Amygdala (tissue), 56 donors: ENCODE data around the gene TNIK.

Experiments used
- DNase-seq, 56 donors: peaks; one replicate each; lab custom pipeline; 2025; lab: John Stamatoyannopoulos, UW

The TNIK gene

DNA sequence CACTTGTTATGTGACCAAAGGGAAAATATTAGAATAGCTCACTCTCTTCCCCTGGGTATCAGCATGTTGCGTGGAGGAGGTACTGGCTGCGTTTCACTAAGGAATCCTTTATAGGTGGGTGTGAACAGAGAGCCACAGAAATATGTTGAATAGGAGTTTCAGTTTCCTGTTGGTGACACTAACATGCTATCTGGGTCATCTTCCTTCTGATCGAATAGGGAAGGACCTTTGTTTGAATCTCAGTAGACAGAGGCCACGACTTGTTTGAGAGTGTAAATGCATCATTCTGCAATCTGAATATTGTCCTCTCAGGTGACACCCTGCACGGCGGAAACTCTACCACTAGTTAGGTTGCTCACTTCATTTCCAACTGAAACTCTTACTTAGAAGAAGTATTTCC, 275.8 kb downstream of the TNIK start:
- DNase-seq, result no peak

DNA sequence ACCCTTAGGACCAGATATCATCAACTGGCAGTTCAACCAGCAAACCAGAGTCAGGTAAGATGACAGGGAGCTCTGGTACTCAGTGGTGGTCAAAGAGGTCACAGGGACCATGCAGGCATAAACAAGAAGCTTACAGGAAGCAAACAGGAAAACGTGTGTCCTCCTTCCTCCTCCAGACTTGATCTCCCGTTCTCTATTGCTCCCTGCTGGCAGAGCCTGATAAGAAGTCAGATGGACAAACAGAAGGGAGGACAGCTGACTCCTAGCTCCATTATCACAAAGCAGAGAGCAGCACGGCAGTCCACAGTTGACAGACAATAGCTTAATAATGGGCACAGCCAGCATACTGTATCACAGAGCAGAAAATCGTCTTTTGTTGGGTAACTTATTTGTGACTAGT, 277.2 kb downstream of the TNIK start:
- DNase-seq, result peak in 28 of 56 donors; percentile 5 to 70 (median 32)

DNA sequence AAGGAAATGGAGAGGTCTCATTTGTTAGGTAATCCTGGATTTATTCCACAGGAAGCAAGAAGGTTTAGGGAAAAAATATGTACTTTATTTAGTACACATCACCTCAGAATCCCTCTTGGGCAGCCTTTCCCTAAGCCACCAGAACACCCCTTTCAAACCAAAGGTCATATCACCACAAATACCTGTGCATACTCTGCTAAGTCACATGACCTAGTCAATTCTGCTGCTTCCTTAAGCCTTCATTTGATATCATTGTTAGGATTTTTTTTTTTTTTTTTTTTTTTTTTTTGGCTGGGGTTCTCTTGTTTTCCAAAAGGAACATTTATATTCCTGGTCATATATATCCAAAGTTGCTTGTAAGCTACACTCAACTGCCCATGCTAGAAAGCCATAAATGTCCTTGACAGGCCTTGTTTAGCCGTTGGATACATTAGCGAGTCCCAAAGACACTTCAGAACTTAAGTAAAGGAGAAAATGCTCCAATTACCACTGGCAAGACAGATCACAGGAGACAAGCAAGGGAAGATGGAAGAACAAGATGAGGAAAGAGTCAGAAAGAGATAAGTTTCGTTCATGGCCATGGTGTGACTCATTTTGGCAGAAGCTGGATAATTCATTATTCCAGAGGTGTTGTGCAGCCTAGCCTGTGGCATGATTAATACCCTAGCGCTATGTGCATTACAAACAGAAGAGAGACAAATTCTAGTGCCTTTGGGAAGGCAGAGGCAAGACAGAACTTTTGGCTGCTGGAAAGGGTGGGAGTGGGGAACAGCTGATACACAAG, 278.1 kb downstream of the TNIK start:
- DNase-seq, result no peak

DNA sequence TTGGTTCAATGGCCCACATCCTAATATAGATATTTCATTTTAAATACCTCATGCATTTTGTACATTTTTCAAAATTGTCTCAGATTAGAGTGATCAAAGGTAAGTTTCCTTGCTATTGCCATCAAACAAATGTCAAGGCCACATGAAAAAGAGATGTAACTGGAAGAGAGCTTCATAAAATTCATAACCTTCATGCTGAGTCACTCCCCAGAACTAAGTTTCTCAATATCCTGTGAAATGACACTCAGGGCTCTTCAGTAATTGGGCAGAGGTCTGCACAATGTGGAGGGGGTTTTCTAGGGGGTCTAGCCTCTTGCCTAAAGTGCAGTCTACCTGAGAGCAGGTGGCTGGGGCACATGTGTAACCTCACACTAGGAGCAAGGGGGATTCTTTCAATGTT, 281.5 kb downstream of the TNIK start:
- DNase-seq, result no peak

DNA sequence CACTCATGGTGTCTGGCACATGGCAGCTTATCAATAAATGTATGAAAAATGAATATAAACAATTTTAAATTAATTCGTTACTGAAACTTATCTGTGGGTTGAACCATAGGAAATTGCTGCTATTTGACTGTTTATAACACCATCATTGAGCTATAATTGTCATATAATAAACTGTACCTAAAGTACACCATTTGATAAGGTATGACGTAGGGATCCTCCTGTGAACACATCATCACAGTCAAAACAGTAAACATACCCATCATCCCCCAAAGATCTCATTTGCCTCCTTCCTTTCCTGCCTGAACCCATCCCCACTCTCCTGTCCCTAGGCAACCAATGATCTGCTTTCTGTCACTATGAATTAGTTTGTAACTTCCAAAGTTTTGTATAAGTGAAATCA, 282.7 kb downstream of the TNIK start:
- no peak for DNase-seq

DNA sequence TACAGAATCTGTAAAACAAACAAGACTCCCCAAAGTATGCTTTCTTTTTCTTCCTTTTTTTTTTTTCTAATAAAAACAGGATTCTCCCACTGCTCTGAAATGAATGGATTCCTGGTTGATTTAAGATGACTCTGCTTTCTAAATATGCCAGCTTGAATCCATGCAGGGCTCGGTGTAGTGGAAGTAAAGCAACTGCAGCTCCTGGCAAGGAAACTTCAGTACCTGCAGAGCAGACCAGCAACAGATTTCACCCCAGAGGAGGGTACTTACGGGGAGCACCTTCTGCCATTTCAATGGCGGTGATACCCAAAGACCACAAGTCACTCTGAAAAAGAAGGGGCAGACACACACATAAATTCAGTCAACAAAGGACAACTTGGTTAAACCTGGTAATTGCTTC, 283.1 kb downstream of the TNIK start:
- DNase-seq, result no peak

DNA sequence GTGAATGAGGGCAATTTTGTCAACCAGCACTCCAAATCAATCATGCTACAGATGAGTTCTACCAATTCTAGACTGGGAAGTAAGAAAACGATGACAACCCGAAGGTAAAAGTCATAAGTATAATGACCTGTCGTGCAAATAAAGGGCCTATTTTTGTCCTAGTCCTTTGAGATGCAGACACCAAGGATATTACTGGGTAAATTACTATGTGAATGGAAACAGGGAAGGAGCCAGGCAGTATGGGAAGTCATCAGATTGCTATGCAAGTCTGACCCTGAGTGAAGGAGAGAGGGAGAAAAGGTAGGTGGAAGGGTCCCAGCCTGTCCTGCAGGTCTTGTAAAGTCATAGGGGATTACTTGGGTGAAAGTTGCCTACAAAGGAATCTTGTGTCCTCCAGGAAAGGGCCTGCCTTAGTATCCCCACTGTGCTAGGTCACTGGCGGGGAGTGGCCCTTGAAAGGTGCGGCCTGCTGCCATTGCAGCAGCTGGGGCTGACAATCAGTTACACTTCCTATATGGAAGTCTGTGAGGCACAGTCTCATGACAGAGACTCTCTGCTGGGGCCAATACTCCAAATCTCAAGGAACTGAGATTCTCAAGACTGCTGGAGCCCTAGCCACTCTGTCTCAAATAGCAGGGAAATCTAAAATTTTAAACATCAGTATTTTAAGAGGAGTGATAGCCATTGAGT, 283.8 kb downstream of the TNIK start:
- DNase-seq, result no peak

DNA sequence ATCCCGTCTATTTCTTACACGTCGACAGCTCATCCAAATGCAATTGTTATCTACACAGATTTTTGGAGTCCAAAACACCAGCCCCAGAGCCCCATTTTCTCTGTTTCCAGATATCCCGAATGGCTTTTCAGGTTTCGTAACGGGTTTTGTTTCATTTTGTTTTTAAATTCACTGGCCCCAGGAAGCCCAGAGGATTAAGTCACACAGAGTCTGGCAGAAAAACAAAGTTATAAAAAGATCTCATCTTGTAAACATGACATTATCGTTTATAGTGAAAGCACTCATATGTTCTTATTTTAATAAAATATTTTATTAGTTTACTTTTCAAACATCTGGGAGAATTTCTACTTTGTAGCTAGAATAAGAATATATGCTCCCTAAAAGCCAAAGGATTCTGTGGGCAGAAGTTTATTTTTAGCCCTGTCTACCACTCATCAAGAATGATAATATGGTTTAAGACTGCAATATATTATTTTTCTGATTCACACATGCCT, 284.4 kb downstream of the TNIK start:
- no peak for DNase-seq

DNA sequence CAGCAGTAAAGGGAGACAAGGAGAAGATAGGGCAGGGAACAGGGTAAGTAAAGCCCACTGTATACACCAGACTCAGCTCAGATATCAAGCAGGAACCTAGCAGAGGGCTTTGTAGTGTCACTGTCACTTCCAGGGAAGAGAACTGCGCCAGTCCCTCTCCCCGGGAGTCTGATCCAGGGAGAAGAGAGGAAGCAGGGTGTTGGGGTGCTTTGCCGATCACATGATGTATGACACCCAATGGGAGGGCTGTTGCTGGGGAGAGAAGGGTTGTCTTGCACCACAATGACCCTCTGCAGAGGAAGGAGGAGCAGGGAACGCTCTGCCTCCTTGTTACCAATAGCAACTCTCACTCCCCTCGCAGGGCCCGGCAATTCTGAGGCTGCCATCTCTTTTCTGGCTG, 286.5 kb downstream of the TNIK start:
- peak; percentile 32 to 94 (median 85) for DNase-seq

DNA sequence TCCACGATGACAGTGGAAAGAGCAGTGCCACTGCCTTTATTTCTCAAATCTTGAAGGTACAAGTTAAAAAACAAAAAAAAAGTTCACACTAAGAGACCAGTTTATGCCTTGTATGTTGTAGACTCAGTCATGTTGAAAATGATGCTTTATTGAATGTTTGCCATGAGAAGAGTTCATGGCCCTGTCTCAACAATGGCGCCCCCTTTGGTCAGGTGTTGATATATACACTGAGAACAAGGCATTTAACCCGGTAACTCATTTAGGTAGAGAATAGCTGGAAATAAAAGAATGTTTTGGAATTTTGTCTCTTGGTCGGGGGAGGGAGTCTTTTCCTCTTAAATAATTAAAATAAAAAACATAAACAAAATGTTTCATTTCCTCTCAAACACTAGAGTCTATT, 288.1 kb downstream of the TNIK start:
- DNase-seq, result no peak

DNA sequence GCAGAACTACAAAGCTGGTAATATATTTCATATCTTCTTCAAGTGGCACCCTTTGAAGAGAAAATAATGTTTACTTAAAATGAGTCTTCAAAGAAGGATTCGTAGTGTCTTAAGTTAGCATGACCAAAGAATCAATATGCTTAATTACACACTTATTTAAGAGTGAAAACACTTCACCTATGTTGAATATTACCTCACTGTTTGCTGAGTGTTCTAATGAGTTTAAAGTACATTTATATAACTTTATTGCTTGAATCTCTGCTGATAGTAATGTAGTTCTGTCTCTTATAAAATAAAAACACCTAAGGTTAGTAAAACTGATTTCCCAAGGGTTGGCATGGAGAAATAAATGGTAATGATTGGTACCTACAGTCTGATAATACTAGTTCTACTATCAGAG, 290.3 kb downstream of the TNIK start:
- DNase-seq, result no peak

DNA sequence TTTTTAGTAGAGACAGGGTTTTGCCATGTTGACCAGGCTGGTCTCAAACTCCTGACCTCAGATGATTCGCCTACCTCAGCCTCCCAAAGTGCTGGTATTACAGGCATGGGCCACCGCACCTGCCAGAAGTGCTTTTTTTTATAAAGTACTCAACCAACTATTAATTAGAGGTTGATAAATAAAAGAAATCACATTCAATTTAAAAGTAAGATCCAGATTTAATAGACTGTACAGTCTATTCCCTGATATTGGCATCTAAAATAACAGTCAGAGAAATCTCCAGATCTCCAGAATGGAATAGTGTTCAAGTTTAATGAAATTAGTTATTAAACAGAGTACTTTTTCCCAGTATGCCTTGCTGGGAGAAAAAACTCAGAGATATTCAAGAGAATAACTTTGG, 290.8 kb downstream of the TNIK start:
- no peak for DNase-seq

DNA sequence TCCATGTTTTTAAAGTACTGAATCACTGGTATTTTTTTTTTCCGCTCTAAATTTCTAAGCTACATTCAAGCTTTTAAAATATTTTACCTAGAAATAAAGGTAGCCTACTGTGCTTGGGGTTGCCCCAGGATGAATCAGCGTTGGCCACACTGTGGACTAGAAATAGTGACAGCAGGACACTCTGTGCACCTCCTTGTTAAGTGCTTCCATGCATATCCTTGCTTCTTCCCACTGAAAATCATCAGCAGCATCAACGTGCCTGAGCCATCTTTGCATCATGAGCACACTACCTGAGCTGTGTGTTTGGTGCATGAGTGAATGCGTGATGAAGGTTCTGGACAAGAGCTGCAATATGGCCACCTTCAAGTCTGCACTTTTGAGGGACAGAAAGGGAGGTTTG, 291.7 kb downstream of the TNIK start:
- DNase-seq, result no peak

DNA sequence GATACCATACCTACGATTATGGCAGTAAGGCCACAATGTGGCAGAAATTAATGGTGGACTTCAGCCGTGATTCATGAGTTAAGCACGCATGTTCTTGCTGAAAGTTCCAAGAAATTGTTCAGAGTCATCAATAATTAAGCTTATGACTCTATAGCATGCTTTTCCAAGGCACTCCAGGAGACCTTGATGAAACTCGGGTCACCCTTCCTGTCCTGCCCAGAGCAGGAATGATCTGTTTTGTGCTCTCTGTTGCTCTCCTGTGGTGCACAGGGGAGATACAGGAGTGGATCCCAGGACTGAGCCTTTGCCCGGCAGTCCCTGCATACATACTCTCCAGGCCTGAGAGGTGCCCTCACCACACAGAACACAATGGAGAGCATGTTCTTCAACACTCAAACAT, 292.1 kb downstream of the TNIK start:
- peak in 4 of 56 donors; percentile 9 to 22 (median 16) for DNase-seq

DNA sequence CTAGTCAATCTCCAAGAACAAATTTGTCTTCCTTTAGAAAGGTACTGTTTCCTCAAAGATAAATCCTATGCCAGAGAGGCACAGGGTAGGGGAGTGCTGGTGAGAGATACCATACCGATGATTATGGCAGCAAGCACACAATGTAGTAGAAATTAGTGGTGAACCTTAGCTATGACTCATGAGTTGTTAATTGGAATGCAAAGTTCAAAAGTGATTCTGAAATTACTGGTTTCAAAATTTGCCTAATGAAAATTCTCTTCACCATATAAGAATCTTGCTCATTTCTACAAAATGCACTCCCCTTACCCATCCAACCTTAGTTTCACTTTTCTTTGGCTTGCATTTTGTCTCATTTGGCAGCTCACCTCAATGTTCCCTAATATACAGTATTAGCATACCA, 294.2 kb downstream of the TNIK start:
- no peak for DNase-seq

DNA sequence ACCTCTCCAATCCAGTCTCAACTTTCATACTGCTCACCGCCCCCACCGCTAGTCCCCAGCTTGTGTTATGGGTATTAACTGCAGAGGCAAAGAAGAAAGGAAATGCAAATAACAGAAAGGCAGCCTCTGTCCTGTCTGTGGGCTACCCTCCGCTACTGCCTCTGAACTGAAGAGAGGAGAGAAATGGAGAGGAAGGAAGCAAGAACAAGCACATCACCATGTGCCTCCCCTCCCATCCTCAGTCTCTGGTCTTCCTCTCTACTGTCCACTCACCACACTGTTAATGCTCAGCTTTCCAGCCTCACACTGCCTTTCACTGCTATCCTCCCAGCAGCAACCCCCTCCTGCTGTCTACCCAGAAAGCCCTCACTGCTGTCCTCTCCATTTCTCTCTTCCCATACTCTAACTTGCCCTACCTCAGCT, 294.7 kb downstream of the TNIK start:
- no peak for DNase-seq

DNA sequence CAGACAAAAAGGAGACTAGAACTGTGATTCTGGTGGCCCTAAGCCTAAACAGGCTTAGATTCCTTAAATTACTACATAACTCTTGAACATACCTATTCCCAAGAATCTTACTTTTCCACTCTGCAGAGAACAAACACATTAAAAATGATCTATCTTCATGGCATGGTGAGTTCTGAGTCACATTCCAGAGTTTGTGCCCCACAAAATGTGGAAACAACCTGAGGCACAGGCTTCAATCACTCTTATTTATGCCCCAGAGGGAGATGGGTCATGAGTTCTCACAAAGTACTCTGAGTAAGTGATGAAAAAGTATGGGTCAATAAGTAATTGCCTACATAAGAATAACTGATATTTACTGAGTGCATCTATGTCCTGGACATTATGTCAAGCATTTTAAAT, 296.1 kb downstream of the TNIK start:
- DNase-seq, result no peak

DNA sequence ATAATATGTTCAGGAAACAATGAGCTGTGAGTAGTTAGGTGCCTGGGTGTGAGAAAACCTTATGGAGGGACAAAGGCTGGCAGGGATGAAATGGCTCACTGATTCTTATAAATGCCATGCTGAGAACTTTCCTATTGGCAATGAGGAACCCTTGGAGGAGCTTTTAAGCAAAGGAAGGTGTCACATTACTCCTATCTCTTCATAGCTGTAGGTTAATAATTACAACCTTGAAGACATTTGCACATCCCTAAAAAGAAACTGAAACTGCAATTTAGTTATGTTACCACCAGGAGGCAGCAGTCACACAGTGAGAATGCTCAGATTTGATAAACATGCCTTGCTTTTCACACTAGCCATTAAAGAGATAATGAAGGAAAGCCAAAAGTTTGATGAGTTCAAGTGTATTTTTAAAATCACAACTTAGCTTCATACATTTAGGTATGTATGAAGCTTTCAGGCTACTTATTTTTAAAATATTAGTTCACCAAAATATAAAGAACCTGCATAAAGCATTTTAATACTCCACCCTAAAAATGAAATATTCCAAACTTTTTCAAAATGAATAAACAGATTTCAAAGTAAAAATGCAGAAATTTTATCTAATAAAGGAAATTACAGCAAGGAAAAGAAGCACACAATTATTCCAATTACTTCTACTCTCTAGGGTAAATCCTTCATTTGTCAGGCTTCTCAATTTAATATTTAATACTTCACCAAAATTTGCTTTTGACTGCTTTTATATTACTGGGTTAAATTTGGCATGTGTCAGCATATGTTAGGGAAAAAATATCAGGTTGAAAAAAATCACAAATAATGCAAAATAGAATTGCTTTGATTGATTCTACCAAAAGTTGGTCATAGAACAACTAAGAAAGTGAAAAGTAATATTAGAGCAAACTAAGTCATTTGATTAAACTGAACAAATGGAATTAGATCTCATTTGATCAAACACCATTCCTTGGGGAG, 296.8 kb downstream of the TNIK start:
- no peak for DNase-seq

DNA sequence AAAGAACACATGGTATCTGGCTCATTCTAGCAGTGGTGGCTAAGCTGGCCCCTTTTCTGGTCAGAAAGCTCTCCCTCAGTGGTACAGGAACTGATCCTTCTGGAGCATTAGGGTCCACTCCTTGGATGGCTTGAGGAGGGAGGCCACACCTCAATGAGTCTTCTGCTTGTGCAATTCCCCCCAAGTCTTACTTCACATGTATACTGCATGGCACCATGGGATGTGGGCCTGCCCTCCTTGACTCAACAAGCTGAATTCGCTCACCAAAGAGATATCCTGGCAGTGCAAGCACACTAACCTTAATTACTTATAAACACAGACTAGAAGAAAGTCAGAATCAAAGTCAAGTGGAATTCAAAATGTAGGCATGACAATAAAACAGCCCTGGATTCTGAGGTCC, 299.9 kb downstream of the TNIK start:
- no peak for DNase-seq

DNA sequence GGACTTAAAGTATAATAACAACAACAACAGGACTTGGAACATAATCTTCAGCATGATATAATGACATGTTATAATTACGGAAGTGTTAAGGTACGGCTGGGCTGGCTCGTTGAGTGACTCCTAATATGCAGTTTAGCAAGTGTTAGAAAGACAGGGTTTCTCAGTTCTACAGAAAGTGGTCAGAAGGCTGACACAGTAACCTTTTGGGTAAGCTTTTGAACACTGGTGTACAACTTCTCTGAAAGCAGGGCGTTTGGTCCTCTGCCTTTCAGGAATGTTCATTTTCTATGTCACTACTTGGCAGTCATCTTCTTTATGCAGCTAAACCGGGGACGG, 300.4 kb downstream of the TNIK start:
- DNase-seq, result no peak
